HG03095 (cell line): Measurements from ENCODE around the gene QPCT.
"Not testable (repeated sequence)": the region's sequence is repeated elsewhere in the genome, so short reads cannot be mapped to it uniquely, and the experiment has no call there.

Experiments
- ATAC-seq: cut with Tn5 transposase; IDR thresholded peaks from one replicate; pipeline ENCODE4 v1.9.1; 2021; ENCODE audit warnings: moderate library complexity; ENCODE audit not compliant: unreplicated experiment

The QPCT gene

DNA sequence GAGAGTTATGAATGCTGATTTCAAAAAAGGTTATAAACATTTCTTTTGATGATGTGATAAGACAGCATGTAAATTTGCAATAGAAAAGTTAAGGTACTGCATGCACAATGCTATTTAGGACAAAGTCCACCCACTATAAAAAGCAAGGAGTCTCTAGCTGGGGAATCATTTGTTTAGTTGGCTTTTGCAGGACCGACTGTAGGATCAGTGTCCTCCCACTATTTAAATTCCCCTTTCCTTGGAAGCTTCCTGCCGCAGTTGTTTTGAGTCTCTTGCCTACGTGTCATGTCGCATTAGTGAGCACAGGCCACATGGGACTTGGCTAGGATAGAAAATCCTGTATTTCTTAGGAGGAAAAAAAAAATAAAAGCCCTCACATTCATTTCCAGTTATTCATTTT is 13.1 kb downstream of the QPCT start:
- ATAC-seq: no peak

DNA sequence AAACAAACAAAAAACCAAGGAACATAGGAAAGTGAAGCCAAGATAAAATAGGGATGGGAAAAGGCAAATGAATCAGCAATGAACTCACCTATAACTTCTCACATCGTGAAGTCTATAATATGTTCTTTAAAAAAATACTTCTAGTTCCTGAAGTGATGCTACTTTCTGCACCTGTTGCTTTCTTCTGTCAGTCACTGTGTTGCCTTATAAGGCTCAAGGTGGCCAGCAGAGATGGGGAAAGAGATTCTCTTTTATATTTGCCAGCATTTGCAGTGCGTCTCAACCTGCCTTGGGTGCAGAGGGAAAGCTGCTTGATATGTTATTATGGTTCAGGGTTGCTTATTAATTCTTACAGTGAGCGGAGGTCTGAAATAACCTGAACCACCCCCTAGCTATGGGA is 14.0 kb downstream of the QPCT start:
- ATAC-seq: no peak

DNA sequence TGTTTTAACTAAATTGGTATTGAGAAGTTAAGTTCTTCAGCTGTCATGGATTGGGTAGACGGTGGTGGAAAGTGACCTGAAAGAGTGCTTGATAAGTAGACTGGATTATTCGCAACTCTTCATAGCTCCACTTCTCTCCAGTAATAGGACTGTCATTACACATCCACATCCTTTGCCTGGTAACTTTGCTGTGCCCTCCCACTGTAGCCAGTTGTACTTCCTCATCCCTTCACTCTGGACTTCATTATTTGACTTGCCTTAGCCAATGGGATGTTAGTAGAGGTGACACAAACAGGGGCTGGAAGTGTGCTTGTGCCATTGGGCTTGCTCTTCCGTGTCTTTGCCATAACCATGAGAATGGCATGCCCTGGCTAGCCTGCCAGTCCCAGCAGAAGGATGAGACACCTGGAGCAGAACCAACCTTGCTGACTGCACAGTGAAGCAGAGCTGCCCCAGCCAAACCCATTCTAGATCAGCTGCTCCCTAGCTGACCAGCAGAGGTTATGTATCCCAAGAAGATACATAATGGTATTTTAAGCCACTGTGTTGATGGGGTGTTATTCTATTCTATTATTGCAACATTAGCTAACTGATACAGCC is 16.9 kb downstream of the QPCT start:
- no peak for ATAC-seq

DNA sequence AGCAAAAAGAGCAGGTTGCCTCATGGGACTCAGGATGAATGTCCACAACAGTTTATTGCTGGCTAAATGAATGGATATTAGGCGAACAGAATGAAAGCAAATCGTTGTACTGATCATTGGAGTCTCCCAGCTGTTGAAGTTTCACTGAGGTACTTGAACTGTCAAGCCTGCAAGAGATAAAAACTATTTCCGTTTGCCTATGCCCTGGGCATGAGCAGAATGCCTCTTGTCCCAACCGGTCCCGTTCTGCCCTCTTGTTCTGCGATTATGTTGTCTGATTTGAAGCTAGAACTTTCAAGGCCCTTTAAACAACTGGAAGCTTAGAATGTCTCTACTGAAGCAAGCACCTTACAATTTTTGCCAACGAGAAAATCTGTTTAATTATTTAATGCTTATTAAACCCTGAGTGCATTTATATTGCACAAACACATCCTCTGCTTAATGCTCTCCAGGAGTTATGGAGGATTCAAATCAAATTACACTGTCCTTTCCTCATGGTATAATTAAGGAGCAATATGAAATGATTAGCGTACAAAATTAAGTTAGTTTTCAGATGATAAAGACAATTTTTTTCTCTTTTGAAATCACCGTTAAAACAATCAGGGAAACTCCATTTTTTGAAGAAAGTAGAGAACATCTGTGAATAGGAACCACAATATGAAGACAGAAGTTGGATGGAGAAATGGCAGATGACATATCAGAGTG is 17.7 kb downstream of the QPCT start:
- no peak for ATAC-seq

DNA sequence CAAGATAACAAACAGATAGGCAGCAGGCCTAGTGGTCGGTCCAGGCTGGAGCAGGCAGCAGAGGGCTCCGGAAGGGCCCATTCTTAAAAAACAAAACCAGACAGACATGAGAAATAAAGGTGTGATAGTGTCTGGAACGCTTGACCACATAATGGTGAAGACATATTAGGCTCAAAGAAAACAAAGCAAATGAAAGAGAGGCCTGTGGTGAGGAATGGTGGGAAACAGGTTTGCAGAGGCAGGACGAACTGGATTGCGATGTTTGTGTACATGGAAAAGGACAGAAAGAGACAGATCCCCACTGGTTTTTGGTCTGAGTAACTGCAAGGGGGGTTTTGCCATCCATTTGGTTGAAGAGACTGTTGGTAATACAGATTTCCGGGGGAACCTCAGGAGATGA is 19.9 kb downstream of the QPCT start:
- ATAC-seq: no peak

DNA sequence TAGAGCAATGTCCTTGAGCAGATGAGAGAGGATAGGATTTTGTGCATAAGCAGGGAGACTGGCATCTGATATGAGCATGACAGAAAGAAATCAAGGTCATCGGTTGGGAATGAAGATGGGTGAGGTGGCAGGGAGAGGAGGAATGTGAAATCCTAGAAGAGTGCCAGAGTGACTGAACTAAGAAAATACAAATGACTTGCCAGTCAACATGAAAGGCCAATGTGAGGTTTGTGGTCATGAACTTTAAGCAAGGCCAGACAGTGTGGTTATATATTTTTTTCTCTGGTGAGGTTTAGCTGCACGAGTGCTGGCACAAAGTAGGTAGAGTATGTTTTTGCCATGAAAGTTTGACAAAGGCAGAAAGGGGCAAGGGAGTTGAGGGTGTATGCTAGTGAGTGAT is 21.2 kb downstream of the QPCT start:
- ATAC-seq: peak; percentile 70

DNA sequence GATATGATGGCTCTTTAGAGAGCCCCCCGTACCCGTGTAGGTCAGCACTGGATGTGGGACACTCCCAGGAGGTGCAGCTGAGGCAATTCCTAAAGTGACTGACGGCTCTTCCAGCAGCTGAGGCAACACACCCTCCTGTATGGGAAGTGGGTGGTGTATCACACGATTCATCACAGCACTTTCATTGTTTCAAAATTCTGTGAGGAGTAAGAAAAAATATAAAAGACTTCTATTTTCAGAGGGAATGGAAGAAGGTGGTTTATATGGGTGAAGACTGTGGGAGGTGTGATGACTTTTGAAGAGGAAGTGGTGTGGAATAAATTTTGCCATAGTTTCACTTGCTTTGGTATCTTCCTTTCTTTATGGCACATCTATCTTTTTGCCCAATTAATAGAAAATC is 22.3 kb downstream of the QPCT start:
- ATAC-seq: no peak

DNA sequence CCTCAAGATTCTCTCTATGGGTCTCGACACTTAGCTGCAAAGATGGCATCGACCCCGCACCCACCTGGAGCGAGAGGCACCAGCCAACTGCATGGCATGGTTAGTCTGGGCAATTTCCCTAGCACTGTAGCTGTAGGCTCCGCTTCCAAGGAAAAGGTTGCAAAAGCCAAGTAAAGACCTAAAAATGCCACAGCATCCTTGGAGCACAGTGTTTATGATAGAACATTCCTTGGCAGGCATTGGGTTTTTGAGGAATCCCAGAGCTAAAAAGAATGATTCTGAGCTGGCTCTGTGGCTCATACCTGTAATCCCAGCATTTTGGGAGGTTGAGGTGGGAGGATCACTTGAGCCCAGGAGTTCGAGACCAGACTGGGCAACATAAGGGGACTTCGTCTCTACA is 22.9 kb downstream of the QPCT start:
- ATAC-seq: no peak

DNA sequence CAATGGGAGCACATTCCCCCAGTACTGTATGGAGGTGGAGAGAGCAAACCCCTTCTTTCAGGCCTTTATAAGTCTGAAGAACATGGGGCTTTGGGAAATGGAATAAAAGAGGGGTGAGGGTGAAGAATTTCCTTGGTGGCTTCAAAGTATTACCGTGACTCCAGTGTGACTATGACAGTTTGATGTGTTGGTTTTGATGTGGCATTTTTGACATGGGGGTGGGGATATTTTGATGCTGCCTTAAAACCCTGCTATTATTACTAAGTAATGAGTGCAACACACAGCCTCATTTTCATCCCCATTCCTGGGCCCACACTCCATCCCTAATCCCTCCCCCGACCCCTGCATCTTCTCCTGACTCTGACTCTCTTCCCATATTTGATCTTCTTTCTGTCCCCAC is 23.6 kb downstream of the QPCT start:
- ATAC-seq: no peak

DNA sequence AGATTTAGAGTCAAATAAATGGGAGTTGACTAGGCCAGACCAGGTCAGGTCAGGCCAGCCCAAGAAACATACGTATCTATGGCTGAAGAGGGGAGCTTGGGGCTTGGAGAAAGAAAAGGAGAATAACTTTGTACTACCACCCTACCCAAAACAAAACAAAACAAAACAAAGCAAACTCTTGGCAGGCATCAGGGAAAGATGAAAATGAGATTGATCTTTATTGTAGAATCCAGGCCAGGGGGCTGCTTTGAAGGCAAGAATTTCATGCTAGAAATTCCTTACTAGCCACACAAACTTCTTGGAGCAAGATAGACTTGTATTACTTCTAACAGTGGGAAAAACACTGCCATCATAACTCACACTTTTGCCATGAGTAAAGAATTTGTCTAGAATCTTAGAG is 26.2 kb downstream of the QPCT start:
- ATAC-seq: no peak

DNA sequence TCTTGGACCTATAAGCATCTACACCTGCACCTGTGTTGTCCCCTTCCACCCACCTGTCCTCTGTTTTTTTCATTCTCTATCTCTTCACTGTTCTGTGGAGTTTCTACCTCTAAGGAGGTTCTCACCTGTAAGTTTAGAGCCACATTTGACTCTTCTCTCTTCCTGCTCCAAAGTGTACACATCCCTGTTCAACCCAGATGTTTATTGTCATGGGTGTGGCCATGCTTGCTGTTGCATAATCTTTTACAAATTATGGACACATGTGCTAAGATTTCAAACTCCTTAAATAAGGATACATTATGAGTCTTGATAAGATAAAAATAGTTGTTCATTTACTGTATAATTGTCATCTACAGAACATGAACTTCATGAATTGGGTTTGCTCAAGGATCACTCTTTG is 27.6 kb downstream of the QPCT start:
- no peak for ATAC-seq

DNA sequence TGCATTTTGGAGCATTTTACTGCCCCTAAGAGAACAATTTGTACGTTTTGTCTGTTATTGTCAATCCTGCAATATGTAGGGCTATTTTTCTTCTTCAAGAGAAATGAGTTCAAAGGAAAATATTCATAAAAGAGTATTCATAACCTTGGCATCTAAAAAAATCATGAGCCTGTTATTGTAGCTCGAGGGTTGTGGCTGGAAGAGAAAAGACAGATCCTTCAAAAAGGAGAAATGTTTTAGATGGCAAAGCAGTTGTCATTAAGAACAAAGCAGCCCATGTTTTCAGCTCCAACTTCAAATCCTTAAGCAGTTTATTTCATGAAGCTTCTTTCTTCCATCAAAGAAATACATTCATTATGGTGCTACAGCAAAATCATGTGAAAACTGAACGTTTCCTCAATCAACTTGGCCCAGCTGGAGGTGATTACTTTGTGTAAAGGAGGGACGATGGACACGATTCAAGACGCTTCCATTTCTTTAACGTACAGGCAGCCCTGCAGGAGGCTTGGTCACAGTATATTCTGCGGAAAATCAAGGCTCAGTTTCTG is 31.4 kb downstream of the QPCT start:
- ATAC-seq: peak; percentile 32

DNA sequence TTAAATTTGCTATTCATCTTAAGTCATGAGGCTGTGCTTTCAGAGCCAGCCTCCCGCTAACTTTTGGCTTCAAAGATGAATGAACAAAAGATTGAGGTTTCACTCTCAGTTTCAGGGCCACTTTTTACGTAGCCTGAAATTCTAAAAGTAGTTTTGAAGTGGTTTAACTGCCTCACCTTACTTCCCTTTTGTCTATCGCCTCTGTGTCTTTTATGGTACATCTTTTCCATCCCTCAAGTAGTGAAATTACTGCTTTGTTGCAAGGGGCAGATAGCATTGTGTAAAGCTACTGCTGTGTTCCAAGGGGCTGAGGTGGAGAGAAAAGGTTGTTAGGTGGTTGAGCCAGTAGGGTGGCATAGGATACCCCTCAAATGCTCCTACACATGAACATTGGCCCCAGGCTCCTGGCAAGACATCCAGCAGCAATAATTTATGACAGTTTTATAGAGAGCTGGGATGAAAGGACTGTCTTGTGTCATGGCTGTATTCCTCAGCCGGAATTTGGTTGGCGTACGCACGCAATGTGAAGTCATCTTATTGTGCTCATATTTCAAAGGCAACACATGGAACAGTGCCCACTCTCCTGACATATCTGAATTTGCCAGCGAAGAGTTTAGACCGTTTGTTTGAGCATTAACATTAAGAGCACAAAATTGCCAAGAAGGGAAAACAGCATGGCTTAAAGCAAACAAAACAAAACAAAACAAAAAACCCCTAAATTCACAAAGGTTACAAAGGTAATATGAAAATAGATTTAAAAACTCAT is 32.2 kb downstream of the QPCT start:
- peak; percentile 94 for ATAC-seq

DNA sequence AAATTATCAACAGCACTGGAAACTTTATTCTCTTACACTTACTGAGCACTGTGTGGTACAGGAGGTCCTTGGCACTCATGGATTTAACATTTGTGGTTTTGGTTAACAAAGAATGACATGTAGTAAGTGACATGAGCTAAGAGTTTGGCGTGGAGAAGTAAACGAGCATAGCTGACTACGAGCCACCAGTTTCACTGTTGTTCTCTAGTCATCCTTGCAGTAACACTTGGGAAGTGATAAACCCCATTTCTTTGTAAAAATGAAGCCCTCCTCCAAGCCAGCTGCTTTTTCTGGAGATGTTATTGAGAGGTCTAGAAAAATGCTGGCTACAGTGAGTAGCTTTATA is 32.7 kb downstream of the QPCT start:
- peak; percentile 44 for ATAC-seq

DNA sequence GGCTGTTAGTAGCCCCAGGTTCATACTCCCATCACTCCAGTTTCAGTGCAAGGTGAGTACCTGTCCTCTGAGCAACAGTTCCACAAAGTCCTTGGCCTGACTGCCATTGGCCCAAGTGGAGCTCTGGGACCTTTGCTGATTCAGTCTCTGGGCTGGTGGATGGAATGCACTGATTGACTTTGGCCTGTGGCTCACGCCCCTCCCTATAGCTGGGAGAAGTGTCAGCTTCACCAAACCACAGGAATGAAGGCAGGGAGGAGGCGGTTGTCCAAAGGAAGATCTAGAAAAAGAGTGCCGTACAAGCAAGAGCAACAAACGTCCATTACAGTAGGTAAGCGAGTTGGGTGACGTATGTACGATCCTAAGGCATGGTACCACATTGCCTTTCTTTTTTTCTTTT is 34.0 kb downstream of the QPCT start:
- no peak for ATAC-seq

DNA sequence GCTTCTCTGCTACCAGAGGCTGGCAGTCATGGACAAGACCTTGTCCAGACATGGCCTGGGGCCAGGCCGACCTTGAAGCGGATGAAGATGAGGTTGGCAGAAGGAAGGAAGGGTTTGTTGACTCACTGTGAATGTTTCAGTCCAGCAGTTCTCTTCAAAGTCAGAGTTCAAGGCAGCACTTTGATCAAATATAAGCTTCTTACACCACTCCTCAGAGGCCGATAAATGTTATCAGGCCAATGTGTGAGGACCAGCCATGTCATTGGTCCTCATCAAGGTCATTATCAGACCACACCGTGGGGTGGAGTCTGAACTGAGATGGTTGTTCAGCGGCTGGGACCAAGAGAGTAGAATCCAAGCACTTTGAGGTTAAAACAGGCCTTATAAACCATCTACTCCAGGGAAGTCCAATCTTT is 35.5 kb downstream of the QPCT start:
- ATAC-seq: no peak

DNA sequence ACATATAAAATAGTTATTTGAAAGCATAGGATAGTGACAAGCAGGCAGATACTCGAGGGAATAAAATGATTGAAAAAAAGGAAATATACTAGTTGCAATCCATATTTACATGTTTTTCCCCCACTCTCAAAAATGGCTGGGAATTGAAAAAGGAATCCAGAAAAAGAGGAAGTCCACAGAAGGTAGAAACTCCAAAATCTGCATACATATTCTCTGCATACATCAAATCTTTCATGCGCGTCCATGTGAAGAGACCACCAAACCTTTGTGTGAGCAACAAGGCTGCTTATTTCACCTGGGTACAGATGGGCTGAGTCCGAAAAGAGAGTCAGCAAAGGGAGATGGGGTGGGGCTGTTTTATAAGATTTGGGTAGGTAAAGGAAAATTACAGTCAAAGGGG is 36.4 kb downstream of the QPCT start:
- ATAC-seq: not testable (repeated sequence)

DNA sequence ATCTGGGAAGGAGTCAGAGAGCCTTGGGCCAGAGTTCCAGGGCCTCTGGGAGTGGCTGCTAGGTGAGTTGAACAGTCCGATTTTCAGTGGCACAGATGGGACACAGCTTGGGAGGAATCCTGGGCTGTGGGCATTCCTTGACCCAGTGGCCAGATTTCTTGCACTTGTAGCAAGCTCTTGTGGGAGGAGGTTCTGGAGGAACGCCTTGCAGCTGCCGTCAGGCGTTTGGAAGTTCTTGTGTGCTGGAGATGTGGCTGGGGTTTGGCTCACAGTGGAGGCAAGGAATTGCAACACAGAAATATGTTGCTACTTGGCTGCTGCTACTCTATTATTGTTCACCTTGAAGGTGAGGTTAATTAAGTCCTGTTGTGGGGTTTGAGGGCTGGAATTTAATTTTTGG is 39.8 kb downstream of the QPCT start:
- ATAC-seq: not testable (repeated sequence)

DNA sequence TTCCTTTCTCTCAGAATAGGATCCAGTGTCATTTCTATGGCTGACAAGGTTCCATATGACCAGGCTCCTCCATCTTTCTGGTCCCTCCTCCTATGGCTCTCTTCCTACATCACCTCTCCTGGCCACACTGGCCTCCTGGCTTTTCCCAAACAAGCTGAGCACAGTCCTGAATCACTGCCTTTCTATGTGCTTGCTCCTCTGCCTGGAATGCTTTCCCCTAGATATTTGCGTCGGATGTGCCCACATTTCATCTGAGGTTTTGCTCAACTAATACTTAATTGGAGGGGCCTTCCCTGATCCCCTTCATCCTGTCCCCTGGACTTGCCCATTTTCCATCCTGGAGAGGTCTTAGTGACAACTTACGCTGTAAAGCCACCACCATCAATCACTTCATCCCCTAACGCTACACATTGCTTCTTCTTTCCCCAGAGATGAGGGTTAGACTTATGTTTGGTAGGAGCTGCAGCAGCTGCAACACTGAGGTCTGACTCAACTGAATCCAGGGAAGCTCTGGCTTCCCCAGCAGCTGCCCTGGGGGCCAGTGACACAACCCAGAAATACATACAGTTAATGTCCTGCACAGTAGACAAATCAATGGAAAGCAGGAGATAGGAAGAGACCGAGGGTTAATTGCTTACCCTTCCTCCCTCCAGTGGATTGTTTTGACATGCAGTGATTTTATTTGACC is 42.9 kb downstream of the QPCT start:
- ATAC-seq: no peak

DNA sequence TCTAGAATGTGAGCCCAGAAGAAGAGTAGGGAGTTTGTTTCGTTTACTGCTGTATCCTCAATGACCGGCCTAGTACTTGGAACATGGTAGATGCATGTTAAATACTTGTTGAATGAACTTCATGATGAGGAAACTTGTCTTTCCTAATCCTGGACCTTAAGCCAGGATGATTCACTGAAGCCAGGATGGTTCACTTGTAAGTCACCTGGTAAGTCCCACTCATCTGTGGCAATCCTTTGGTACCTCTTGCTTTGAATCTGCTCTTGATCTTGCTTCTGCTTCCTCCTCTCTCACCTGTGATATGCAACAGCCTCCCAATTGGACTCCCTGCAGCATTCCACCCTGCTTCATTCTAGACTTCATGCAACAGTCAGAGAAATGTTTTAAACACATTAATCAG is 43.6 kb downstream of the QPCT start:
- no peak for ATAC-seq

DNA sequence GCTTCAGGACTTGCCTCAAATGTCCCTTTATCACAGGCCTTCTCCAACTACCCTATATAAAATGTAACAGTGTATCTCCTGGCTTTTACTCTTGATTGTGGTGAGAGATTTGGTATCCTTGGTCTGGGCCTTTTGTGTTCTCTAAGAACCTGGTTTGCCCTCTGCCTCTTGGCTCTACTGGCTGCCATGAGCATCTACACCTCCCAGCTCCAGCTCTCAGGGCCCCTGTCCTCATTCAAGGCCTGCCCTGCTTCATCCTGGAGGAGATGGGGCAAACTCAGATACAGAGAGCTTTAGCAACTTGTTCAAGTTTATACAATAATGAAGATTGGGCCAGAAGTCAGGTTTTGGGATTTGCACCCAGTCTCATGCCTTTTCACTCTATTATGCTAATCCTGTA is 45.0 kb downstream of the QPCT start:
- ATAC-seq: no peak
